Stimulated activated effector memory CD8-positive, alpha-beta T cell treated with anti-CD3 and anti-CD28 coated beads, Interleukin-12 subunit alpha, Interleukin-12 subunit beta, amount 100 ng/mL, for 72 hours (primary cell): Measurements from ENCODE around the gene LGI4.

Source experiments
- ATAC-seq: fragments of 150-1000 bp; cut with Tn5 transposase; 2 replicates; pipeline ENCODE4 v1.10.0; 2021
- DNase-seq, 2 donors: peaks; one replicate each; pipeline ENCODE4 v3.0.0; 2021 to 2022; ENCODE audit warnings: low spot score in 2 of 2
- H3K27ac Mint-ChIP-seq: one replicate; pipeline ENCODE4 v1.8.0; 2022; ENCODE audit warnings: mild to moderate bottlenecking, mixed read lengths
- H3K36me3 Mint-ChIP-seq: one replicate; pipeline ENCODE4 v1.8.0; 2022; ENCODE audit warnings: mild to moderate bottlenecking, mixed read lengths
- H3K4me1 Mint-ChIP-seq: one replicate; pipeline ENCODE4 v1.8.0; 2022; ENCODE audit warnings: mixed read lengths
- H3K4me3 Mint-ChIP-seq: one replicate; pipeline ENCODE4 v1.8.0; 2022; ENCODE audit warnings: mild to moderate bottlenecking, mixed read lengths
- H3K9me3 Mint-ChIP-seq: one replicate; pipeline ENCODE4 v1.8.0; 2022; ENCODE audit warnings: mixed read lengths

The LGI4 gene

DNA sequence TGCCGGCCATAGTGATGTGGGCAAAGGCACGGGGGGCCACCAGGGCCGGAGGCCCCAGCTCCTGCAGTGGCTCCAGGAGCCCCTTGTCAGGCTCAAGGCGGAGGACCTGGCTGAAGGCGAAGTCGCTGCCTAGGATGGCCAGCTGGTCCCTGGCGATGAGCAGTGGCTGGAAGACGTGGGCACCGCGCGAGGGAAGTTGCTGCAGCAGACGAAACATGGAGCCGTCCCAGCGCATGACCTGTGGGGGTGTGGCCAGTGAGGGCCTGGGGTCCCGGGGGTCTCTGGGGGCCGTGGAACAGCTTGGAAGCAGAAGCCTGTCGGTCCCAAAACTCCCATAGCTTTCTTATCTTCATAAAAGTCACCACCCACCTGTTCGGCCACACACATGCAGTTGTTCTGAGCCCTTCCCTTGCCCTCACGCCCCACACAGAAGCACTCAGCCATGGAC, 9.6 kb downstream of the LGI4 start:
- no peak overlapping the region for H3K27ac Mint-ChIP-seq
- no peak overlapping the region for H3K4me3 Mint-ChIP-seq
- H3K4me1 Mint-ChIP-seq: peaks cover 17% of the 10 kb centered on the region
- no peaks in the 10 kb centered on the region for H3K9me3 Mint-ChIP-seq
- no peak for ATAC-seq
- no peak for DNase-seq
- peaks cover 8% of the 10 kb centered on the region for H3K36me3 Mint-ChIP-seq

DNA sequence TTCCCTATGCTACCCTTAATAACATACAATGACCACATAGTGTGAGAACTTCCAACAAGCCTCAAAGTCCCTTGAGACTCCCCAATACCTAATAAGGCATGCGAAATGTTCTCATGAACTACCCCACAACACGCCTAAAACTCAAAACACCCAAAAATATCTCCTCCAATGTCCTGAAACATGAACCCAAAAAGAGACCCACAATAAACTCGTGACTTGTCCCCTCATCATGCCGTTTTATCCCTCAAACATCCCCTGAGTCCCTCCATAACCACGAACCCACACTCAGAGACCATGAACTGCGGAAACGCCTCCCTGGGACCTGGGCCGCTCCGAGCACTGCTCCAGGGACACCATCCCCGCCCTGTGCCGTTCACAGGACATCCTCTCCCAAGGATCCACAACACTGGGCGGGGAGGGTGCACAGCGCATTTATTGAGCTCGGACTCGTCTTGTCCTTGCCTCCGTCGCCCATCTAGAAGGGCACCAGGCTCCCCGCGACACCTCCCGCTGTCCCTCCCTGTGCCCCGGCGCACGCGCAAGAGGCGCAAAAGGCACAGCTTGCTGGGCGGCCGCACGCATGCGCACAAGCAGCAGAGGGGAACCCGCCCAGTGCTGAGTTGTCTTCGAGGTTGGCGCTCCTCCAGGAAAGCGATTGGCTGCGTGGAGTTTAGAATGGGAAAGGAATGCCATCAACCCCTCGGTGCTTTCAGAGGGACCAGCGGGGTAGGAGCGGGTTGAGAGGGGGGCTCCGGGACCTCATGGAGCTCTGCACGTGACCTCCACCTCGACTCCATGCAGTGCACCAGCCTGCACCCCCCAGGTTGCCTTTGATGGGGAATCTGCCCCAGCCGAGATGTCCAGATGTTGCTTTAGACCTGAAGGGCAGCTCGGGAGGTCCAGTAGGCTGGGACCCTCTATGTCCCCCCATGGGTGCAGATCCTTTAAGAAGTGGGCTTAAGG, 10.5 kb downstream of the LGI4 start:
- H3K27ac Mint-ChIP-seq: peak overlapping the region; percentile 90
- peaks cover 8% of the 10 kb centered on the region for H3K36me3 Mint-ChIP-seq
- H3K9me3 Mint-ChIP-seq: no peaks in the 10 kb centered on the region
- DNase-seq: peak; percentile 75 to 90
- H3K4me3 Mint-ChIP-seq: peak overlapping the region; percentile 75
- ATAC-seq: peak; percentile 92
- H3K4me1 Mint-ChIP-seq: peaks cover 17% of the 10 kb centered on the region

- Mint-ChIP-seq H3K27ac (no peak overlapping the region), H3K4me1 (peaks cover 17% of the 10 kb centered on the region), H3K4me3 (peak overlapping the region; percentile 75), H3K9me3 (no peaks in the 10 kb centered on the region), H3K36me3 (peaks cover 8% of the 10 kb centered on the region)
- ATAC-seq (no peak), DNase-seq (no peak)
Observed at GRCh38 chr19:35123573-35123972, 11.3 kb downstream of the LGI4 start.

DNA sequence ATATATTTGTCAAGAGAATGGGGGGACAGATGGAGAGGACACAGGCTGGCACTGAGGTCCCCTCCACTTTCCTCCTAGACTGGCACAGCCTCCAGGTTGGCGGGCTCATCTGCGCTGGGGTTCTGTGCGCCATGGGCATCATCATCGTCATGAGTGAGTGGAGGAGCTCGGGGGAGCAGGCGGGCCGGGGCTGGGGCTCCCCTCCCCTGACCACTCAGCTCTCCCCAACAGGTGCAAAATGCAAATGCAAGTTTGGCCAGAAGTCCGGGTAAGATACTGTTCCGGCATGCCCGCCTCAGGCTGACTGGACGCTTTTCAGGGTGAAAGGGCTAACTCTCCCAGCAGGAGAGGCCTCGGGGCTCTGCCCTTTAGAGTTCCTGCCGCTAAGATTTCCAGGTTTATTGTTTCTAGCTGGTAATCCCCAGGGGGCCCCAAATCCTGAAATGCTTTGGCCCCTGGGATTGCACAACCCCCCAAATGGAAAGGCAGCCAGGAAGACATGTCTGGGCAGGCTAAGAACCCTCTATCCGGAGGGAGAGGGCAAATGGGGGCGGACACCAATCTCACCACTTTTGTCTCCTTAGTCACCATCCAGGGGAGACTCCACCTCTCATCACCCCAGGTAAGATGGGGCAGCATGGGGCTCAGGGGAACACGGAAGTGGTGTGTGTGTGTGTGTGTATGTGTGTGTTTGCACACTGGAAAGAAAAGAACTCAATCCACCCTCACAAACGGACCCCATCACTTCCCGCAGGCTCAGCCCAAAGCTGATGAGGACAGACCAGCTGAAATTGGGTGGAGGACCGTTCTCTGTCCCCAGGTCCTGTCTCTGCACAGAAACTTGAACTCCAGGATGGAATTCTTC, 11.9 kb downstream of the LGI4 start:
- no peak overlapping the region for H3K27ac Mint-ChIP-seq
- H3K4me1 Mint-ChIP-seq: peaks cover 17% of the 10 kb centered on the region
- no peak for DNase-seq
- no peaks in the 10 kb centered on the region for H3K9me3 Mint-ChIP-seq
- no peak overlapping the region for H3K4me3 Mint-ChIP-seq
- peaks cover 8% of the 10 kb centered on the region for H3K36me3 Mint-ChIP-seq
- ATAC-seq: no peak

DNA sequence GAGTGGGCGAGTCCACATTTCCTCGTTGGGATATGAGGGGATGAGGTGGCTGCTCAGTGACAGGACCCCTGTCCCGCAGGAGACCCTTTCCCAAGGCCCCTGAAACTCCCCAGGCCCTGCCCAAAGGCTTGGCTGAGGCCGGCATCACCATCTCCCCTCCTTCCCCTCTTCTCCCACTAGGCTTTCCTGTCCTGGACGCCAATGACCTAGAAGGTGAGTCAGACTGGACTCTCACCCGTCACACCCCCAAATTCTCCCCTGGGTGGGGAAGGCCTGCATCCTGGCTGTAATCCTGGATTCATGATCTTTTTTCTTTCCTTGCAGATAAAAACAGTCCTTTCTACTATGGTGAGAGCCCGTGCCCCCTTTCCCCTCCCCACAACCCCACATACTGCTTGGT, 14.0 kb downstream of the LGI4 start:
- H3K9me3 Mint-ChIP-seq: no peaks in the 10 kb centered on the region
- no peak overlapping the region for H3K27ac Mint-ChIP-seq
- no peak overlapping the region for H3K4me3 Mint-ChIP-seq
- H3K4me1 Mint-ChIP-seq: peaks cover 16% of the 10 kb centered on the region
- H3K36me3 Mint-ChIP-seq: peaks cover 8% of the 10 kb centered on the region
- ATAC-seq (no peak), DNase-seq (no peak)

- no peak for DNase-seq
- peaks cover 12% of the 10 kb centered on the region for H3K4me1 Mint-ChIP-seq
Observed at GRCh38 chr19:35120492-35120891, 14.4 kb downstream of the LGI4 start.

GRCh38 chr19:35119578-35120155, 15.2 kb downstream of the LGI4 start:
- DNase-seq (no peak), ATAC-seq (no peak)
- H3K36me3 Mint-ChIP-seq: peaks cover 3% of the 10 kb centered on the region
- H3K27ac Mint-ChIP-seq: no peak overlapping the region
- no peak overlapping the region for H3K4me3 Mint-ChIP-seq
- H3K4me1 Mint-ChIP-seq: peaks cover 14% of the 10 kb centered on the region
- H3K9me3 Mint-ChIP-seq: no peaks in the 10 kb centered on the region

More at GRCh38 chr19:35120492-35120891, 14.4 kb downstream of the LGI4 start:
- H3K36me3 Mint-ChIP-seq: peaks cover 8% of the 10 kb centered on the region
- H3K9me3 Mint-ChIP-seq: no peaks in the 10 kb centered on the region
- ATAC-seq: no peak
- H3K27ac Mint-ChIP-seq: no peak overlapping the region
- H3K4me3 Mint-ChIP-seq: no peak overlapping the region

- Mint-ChIP-seq H3K9me3 (no peaks in the 10 kb centered on the region), H3K4me1 (peaks cover 12% of the 10 kb centered on the region), H3K4me3 (no peak overlapping the region), H3K27ac (no peak overlapping the region), H3K36me3 (no peaks in the 10 kb centered on the region)
- no peak for DNase-seq
- ATAC-seq: no peak
Observed at GRCh38 chr19:35119091-35119490, 15.8 kb downstream of the LGI4 start.

- Mint-ChIP-seq H3K4me3 (no peak overlapping the region), H3K4me1 (peaks cover 8% of the 10 kb centered on the region), H3K36me3 (no peaks in the 10 kb centered on the region), H3K9me3 (no peaks in the 10 kb centered on the region), H3K27ac (no peak overlapping the region)
- DNase-seq (no peak), ATAC-seq (no peak)
Observed at GRCh38 chr19:35118268-35119020, 16.4 kb downstream of the LGI4 start.

GRCh38 chr19:35117799-35118198, 17.1 kb downstream of the LGI4 start:
- no peak overlapping the region for H3K4me3 Mint-ChIP-seq
- H3K4me1 Mint-ChIP-seq: peaks cover 8% of the 10 kb centered on the region
- DNase-seq: no peak
- ATAC-seq: no peak
- H3K36me3 Mint-ChIP-seq: no peaks in the 10 kb centered on the region
- no peaks in the 10 kb centered on the region for H3K9me3 Mint-ChIP-seq
- H3K27ac Mint-ChIP-seq: no peak overlapping the region

GRCh38 chr19:35117116-35117515, 17.7 kb downstream of the LGI4 start:
- Mint-ChIP-seq H3K9me3 (no peaks in the 10 kb centered on the region), H3K27ac (no peak overlapping the region)

DNA sequence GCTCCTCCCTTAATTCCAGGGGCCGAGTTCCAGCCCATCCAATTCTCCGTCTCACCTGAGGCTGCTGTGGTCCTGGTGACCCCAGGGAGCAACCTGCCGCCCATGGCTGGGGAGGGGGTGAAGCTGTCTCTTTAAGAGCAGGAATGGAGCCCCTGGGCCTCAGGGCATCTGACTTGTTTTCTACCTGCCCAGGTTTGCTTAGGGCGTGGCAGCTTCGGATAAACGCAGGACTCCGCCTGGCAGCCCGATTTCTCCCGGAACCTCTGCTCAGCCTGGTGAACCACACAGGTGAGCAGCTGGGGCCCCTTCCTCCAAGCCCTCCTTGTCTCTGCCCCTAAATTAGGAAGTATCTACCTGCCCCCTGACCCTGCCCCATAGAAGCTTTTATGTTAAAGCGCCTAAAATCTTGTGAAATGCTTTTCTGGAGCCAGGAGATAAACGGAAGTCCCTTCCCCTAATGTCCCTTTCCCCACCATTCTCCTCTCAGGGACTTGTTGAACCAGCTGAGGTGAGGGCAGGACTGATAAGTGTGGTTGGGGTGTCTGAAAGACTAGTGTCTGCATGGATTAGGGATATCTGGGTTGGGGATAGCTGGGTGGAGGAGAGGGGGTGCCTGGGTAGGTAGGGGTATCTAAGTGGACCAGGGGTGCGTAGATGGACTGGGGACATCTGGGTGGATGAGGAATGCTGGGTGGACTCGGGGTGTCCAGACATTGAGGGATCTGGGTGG, 18.6 kb downstream of the LGI4 start:
- Mint-ChIP-seq H3K36me3 (no peaks in the 10 kb centered on the region), H3K4me3 (no peak overlapping the region)

More at GRCh38 chr19:35117116-35117515, 17.7 kb downstream of the LGI4 start:
- H3K36me3 Mint-ChIP-seq: no peaks in the 10 kb centered on the region
- DNase-seq (no peak), ATAC-seq (no peak)
- no peak overlapping the region for H3K4me3 Mint-ChIP-seq
- peaks cover 8% of the 10 kb centered on the region for H3K4me1 Mint-ChIP-seq

DNA sequence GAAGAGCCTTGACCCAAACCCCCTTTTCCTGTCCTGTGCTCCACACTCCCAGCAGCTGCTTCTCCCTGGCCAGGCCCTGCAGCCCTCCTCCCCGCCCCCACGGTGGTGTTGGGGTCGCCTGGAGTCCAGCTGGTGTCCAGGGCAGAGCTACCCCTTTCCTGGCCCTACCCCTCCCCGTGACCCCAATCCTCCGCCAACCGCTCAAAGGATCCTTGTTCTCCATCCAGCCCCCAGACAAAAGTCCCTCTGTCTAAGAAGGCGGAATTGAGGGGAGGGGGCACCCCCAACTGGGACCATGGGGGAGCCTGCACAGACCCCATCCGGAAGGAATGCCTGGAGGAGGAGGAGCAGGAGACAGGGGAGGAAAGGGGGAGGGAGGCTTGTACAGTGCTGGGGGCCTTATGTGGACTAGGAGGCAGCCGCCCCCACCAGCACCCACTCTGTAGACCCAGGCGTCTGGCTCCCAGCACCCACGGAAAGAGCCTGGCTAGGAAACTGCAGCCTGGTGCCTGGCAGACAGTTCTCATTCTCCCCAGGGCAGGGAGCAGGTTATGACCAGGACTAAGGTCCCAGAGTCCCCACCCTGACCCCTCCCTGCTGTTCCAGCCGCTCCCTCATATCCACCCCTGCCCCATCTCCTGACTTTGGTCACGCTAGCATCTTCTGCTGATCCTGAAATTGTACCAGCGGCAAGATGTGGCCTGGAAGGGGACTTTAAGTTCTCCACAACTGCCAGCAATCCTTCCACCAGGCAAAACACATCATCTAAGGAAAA, 19.5 kb downstream of the LGI4 start, which contains the start of gene FXYD3:
Gene FXYD3, plus strand, starts transcription at position 647 of the 775 bp plus-strand sequence. CDS start 3,554 bp downstream, outside the sequence.
- peaks cover 8% of the 10 kb centered on the region for H3K4me1 Mint-ChIP-seq
- DNase-seq (no peak), ATAC-seq (no peak)
- no peaks in the 10 kb centered on the region for H3K9me3 Mint-ChIP-seq
- H3K27ac Mint-ChIP-seq: no peak within 1 kb of the TSS
- H3K36me3 Mint-ChIP-seq: no peaks in the 10 kb centered on the region
- H3K4me3 Mint-ChIP-seq: peak within 1 kb of the TSS; percentile 41

More for the DNA sequence above, 18.6 kb downstream of the LGI4 start:
- DNase-seq: no peak
- H3K4me1 Mint-ChIP-seq: peaks cover 8% of the 10 kb centered on the region
- no peak for ATAC-seq
- H3K9me3 Mint-ChIP-seq: no peaks in the 10 kb centered on the region
- no peak overlapping the region for H3K27ac Mint-ChIP-seq
